Tibial artery (tissue), 4 donors: ENCODE results near the gene SMCHD1.

ENCODE experiments used
- DNase-seq, 2 donors: peaks; one replicate each; pipeline ENCODE4 v3.0.0-alpha.2; 2019
- H3K27ac ChIP-seq, 2 donors: fragments of 200-600 bp; sonication (generic) in 1 of 2; 1 replicate in 1 of 2; 2 replicates in 1 of 2; pipeline ENCODE4 v1.5.1; 2018 to 2019; ENCODE audit warnings: mild to moderate bottlenecking in 1 of 2
- H3K27me3 ChIP-seq, 2 donors: fragments of 200-600 bp; sonication (generic) in 1 of 2; one replicate each; pipeline versions ENCODE4 v1.5.1 to v1.6.0; 2016 to 2019
- H3K36me3 ChIP-seq, 3 donors: fragments of 200-600 bp; sonication (generic) in 2 of 3; one replicate each; pipeline ENCODE4 v1.5.1; 2016 to 2019; ENCODE audit warnings: mild to moderate bottlenecking in 2 of 3
- H3K4me1 ChIP-seq, 4 donors: fragments of 200-600 bp; sonication (generic) in 2 of 4; 1 replicate in 3 of 4; 2 replicates in 1 of 4; pipeline ENCODE4 v1.5.1; 2016 to 2019
- H3K4me3 ChIP-seq, 2 donors: fragments of 200-600 bp; sonication (generic) in 1 of 2; 1 replicate in 1 of 2; 2 replicates in 1 of 2; pipeline ENCODE4 v1.5.1; 2018 to 2019; ENCODE audit warnings: mild to moderate bottlenecking in 2 of 2
- H3K9me3 ChIP-seq, 3 donors: fragments of 200-600 bp; sonication (generic) in 1 of 3; one replicate each; pipeline ENCODE4 v1.5.1; 2016 to 2019
- CTCF ChIP-seq, 2 experiments: fragments of 200-600 bp in 1 of 2; fragments of 450-650 bp in 1 of 2; IDR thresholded peaks; one replicate each; pipeline ENCODE4 v1.5.1; 2017 to 2019; ENCODE audit warnings: antibody characterized with exemption in 2 of 2, mild to moderate bottlenecking in 1 of 2, moderate library complexity in 1 of 2
- intact Hi-C: fragments of 100-400 bp; cut with DNase I; formaldehyde crosslinking; loops from one replicate; pipeline ENCODE4 v1.15.0; 2023; ENCODE audit warnings: low total_unique reads

The SMCHD1 gene

GRCh38 chr18:2617401-2617998, 38.0 kb upstream of the SMCHD1 start:
- no peak for TF ChIP-seq CTCF (IDR thresholded peaks at IDR 0.05)
- no peaks in the 10 kb centered on the region for H3K36me3 ChIP-seq
- no peaks in the 10 kb centered on the region for H3K27me3 ChIP-seq
- no peaks in the 10 kb centered on the region for H3K4me1 ChIP-seq
- H3K27ac ChIP-seq = no peak overlapping the region
- intact Hi-C loops = no loop called here
- DNase-seq = no peak
- no peak overlapping the region for H3K4me3 ChIP-seq
- H3K9me3 ChIP-seq = no peaks in the 10 kb centered on the region

- no peak for TF ChIP-seq CTCF (IDR thresholded peaks at IDR 0.05)
- H3K27me3 ChIP-seq = no peaks in the 10 kb centered on the region
- DNase-seq = no peak
Observed at GRCh38 chr18:2618009-2618408, 37.5 kb upstream of the SMCHD1 start.

GRCh38 chr18:2625217-2625616, 30.3 kb upstream of the SMCHD1 start:
- no peaks in the 10 kb centered on the region for H3K27me3 ChIP-seq
- TF ChIP-seq CTCF (IDR thresholded peaks at IDR 0.05) = no peak
- H3K4me1 ChIP-seq = no peaks in the 10 kb centered on the region
- H3K27ac ChIP-seq = no peak overlapping the region
- intact Hi-C loops = no loop called here
- no peaks in the 10 kb centered on the region for H3K36me3 ChIP-seq
- H3K9me3 ChIP-seq = no peaks in the 10 kb centered on the region
- H3K4me3 ChIP-seq = no peak overlapping the region
- DNase-seq = no peak

More at GRCh38 chr18:2618009-2618408, 37.5 kb upstream of the SMCHD1 start:
- H3K9me3 ChIP-seq = no peaks in the 10 kb centered on the region
- no peaks in the 10 kb centered on the region for H3K36me3 ChIP-seq
- no peaks in the 10 kb centered on the region for H3K4me1 ChIP-seq
- H3K4me3 ChIP-seq = no peak overlapping the region
- H3K27ac ChIP-seq = no peak overlapping the region
- intact Hi-C loops = no loop called here

- H3K4me3 ChIP-seq = no peak overlapping the region
- intact Hi-C loops = no loop called here
- no peak overlapping the region for H3K27ac ChIP-seq
- no peaks in the 10 kb centered on the region for H3K27me3 ChIP-seq
- H3K4me1 ChIP-seq = no peaks in the 10 kb centered on the region
- H3K9me3 ChIP-seq = no peaks in the 10 kb centered on the region
- no peak for TF ChIP-seq CTCF (IDR thresholded peaks at IDR 0.05)
- no peak for DNase-seq
- no peaks in the 10 kb centered on the region for H3K36me3 ChIP-seq
Observed at GRCh38 chr18:2627821-2628276, 27.7 kb upstream of the SMCHD1 start.

GRCh38 chr18:2629003-2629402, 26.5 kb upstream of the SMCHD1 start:
- H3K9me3 ChIP-seq = no peaks in the 10 kb centered on the region
- TF ChIP-seq CTCF (IDR thresholded peaks at IDR 0.05) = no peak
- intact Hi-C loops = no loop called here
- H3K27me3 ChIP-seq = no peaks in the 10 kb centered on the region
- DNase-seq = no peak
- H3K4me1 ChIP-seq = no peaks in the 10 kb centered on the region
- H3K4me3 ChIP-seq = no peak overlapping the region
- no peak overlapping the region for H3K27ac ChIP-seq
- H3K36me3 ChIP-seq = no peaks in the 10 kb centered on the region

- TF ChIP-seq CTCF (IDR thresholded peaks at IDR 0.05) = no peak
- no peaks in the 10 kb centered on the region for H3K4me1 ChIP-seq
- DNase-seq = no peak
- no peaks in the 10 kb centered on the region for H3K36me3 ChIP-seq
- H3K9me3 ChIP-seq = no peaks in the 10 kb centered on the region
- no peak overlapping the region for H3K4me3 ChIP-seq
- no peak overlapping the region for H3K27ac ChIP-seq
- intact Hi-C loops = no loop called here
- no peaks in the 10 kb centered on the region for H3K27me3 ChIP-seq
Observed at GRCh38 chr18:2635586-2635985, 19.9 kb upstream of the SMCHD1 start.
